HCT116 (cell line): Measurements from ENCODE around the gene MYZAP. TPM values are rescaled to one million over a fixed set of nuclear protein-coding genes. Genes with fewer than 3 reads are reported as not detected.

ENCODE experiments used
- ATAC-seq: fragments of 200-7000 bp; cut with Tn5 transposase; 2 replicates; pipeline ENCODE4 v1.9.1; 2020; ENCODE audit warnings: mild to moderate bottlenecking, moderate library complexity
- BruUV-seq: library from RNA; stranded (reverse); fragments of 400-500 nt; replicated peaks from 2 replicates; lab custom pipeline; 2021; lab: Mats Ljungman, UMichigan
- CTCF ChIA-PET: fragments of 300-600 bp; sonication (Branson Sonifier 250); formaldehyde crosslinking; loops from one replicate; lab custom pipeline; 2021; ENCODE audit warnings: antibody characterized with exemption; lab: Charles Lee
- POLR2A ChIA-PET: fragments of 300-600, 350-600 bp; sonication (Branson Sonifier 250); formaldehyde crosslinking; loops from one replicate; lab custom pipeline; 2021; ENCODE audit warnings: antibody characterized with exemption; lab: Charles Lee
- RAD21 ChIA-PET, 2 experiments: fragments of 300-600 bp; sonication (Branson Sonifier 250); formaldehyde crosslinking; loops; one replicate each; lab custom pipeline; 2023; ENCODE audit warnings: low total read pairs in 2 of 2; ENCODE audit not compliant: uncharacterized antibody in 2 of 2, unreplicated experiment in 2 of 2, low non-redundant PET in 1 of 2; lab: Charles Lee
- DNase-seq: peaks from one replicate; pipeline ENCODE4 v3.0.0-alpha.2; 2010; ENCODE audit warnings: low read depth, low spot score
- H2AFZ ChIP-seq: fragments of 200-600 bp; shearing (Covaris generic), sonication (generic); 2 replicates; pipeline ENCODE4 v1.6.1; 2017; ENCODE audit warnings: low read depth, mixed run types, mixed read lengths, antibody characterized with exemption, low read length; ENCODE audit not compliant: poor library complexity, severe bottlenecking
- H3K27ac ChIP-seq: 2 replicates; pipeline ENCODE4 v1.5.1; 2012; ENCODE audit warnings: low read depth, low read length
- H3K27me3 ChIP-seq: fragments of 200-600 bp; sonication (generic); 2 replicates; pipeline ENCODE4 v1.6.1; 2016; ENCODE audit warnings: mixed run types, low read length, mixed read lengths; ENCODE audit not compliant: insufficient read depth
- H3K36me3 ChIP-seq, 2 experiments: fragments of 200-500 bp in 1 of 2; fragments of 200-600 bp in 1 of 2; sonication (Bioruptor generic) in 1 of 2; sonication (generic) in 1 of 2; 2 replicates each; pipeline versions ENCODE4 v1.5.1 to v1.6.1; 2014 to 2016; ENCODE audit warnings: low read length in 2 of 2, inconsistent platforms in 1 of 2, mixed read lengths in 1 of 2, mixed run types in 1 of 2; ENCODE audit not compliant: insufficient read depth in 2 of 2, control insufficient read depth in 1 of 2
- H3K4me1 ChIP-seq, 2 experiments: fragments of 200-600 bp in 1 of 2; sonication (generic) in 1 of 2; 2 replicates each; pipeline versions ENCODE4 v1.5.1 to v1.6.1; 2012 to 2017; ENCODE audit warnings: low read length in 2 of 2, inconsistent platforms in 1 of 2, mild to moderate bottlenecking in 1 of 2, mixed read lengths in 1 of 2, mixed run types in 1 of 2, moderate library complexity in 1 of 2; ENCODE audit not compliant: insufficient read depth in 2 of 2, control insufficient read depth in 1 of 2
- H3K4me2 ChIP-seq: fragments of 200-600 bp; sonication (generic); 2 replicates; pipeline ENCODE4 v1.6.1; 2017; ENCODE audit warnings: mixed run types, low read length, mixed read lengths
- H3K4me3 ChIP-seq, 2 experiments: fragments of 200-600 bp in 1 of 2; sonication (generic) in 1 of 2; replicated peaks in 1 of 2; 2 replicates each; pipeline ENCODE4 v1.5.1; 2011 to 2016; ENCODE audit warnings: low read length in 2 of 2, control low read depth in 1 of 2, low read depth in 1 of 2, mild to moderate bottlenecking in 1 of 2, mixed read lengths in 1 of 2, mixed run types in 1 of 2
- H3K79me2 ChIP-seq: fragments of 200-600 bp; sonication (generic); 2 replicates; pipeline ENCODE4 v1.6.1; 2017; ENCODE audit warnings: mild to moderate bottlenecking, mixed run types, low read length, moderate library complexity, mixed read lengths; ENCODE audit not compliant: insufficient read depth
- H3K9ac ChIP-seq: fragments of 200-600 bp; sonication (generic); 2 replicates; pipeline ENCODE4 v1.6.1; 2016; ENCODE audit warnings: low read length, mixed read lengths
- H3K9me2 ChIP-seq: fragments of 200-600 bp; sonication (generic), shearing (Covaris generic); 2 replicates; pipeline ENCODE4 v1.6.1; 2017; ENCODE audit warnings: mixed run types, mild to moderate bottlenecking, moderate library complexity; ENCODE audit not compliant: insufficient read depth
- H3K9me3 ChIP-seq, 2 experiments: fragments of 200-500 bp in 1 of 2; fragments of 200-600 bp in 1 of 2; sonication (Bioruptor generic) in 1 of 2; sonication (generic) in 1 of 2; 2 replicates each; pipeline ENCODE4 v1.6.1; 2014 to 2017; ENCODE audit warnings: low read length in 2 of 2, mixed read lengths in 2 of 2, inconsistent platforms in 1 of 2, low read depth in 1 of 2, mild to moderate bottlenecking in 1 of 2, mixed run types in 1 of 2, moderate library complexity in 1 of 2; ENCODE audit not compliant: control insufficient read depth in 1 of 2, insufficient read depth in 1 of 2
- H4K20me1 ChIP-seq: fragments of 200-600 bp; sonication (generic), shearing (Covaris generic); 2 replicates; pipeline ENCODE4 v1.6.1; 2017; ENCODE audit warnings: mixed run types, mild to moderate bottlenecking, moderate library complexity; ENCODE audit not compliant: insufficient read depth
- CEBPB ChIP-seq: IDR thresholded peaks from 2 replicates; pipeline ENCODE4 v1.6.1; 2012; ENCODE audit warnings: low read depth
- SP1 ChIP-seq: IDR thresholded peaks from 2 replicates; pipeline ENCODE4 v1.6.1; 2012; ENCODE audit warnings: low read depth
- TCF7L2 ChIP-seq: IDR thresholded peaks from 2 replicates; pipeline ENCODE4 v1.7.0; 2011; ENCODE audit warnings: borderline replicate concordance, inconsistent platforms; ENCODE audit not compliant: insufficient read depth, insufficient read length; ENCODE audit errors: extremely low read depth
- intact Hi-C: fragments of 100-400 bp; cut with micrococcal nuclease; formaldehyde crosslinking; loops from 2 replicates; pipeline ENCODE4 v1.10.0; 2022
- total RNA-seq: library from RNA; stranded (reverse); gene quantifications from one replicate; pipeline ENCODE4 v1.2.1, GENCODE V29; 2021; ENCODE audit not compliant: unreplicated experiment
- TF ChIP-seq, protein P1 (sequence below): IDR thresholded peaks from 2 replicates; pipeline ENCODE4 v1.6.1; 2012; ENCODE audit warnings: low read depth

The MYZAP gene
- total RNA-seq, 1 experiment from 2014 or later, result 5.8 TPM

DNA sequence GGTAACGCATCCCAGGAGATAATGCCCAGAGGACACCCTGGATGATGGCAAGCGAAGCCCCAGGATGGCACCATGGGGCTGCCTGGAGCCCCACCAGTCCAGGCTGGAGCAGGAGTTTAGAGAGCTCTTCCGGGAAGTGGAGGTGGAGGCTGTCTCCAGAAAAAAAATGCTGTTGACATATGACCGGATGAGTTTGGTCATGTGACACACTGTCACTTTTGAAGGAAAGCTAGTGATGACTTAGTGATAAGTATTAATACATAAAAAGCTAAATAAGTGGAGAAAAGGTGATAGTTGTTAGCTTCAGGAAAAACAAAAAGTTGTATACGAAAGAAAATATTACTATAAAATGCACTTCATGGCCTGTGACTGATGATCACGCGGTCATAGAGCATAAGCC, 20.0 kb upstream of the MYZAP start:
- CTCF ChIA-PET, result interaction anchor here (2.1 kb wide), 1 partner anchor 499 kb away, joined by 6 read pairs; no protein-coding TSS in a partner anchor

More for the DNA sequence above, 20.0 kb upstream of the MYZAP start:
- intact Hi-C loops, result no loop called here
- TF ChIP-seq CEBPB (no peak), TCF7L2 (no peak), SP1 (no peak)
- TF ChIP-seq, protein P1, sequence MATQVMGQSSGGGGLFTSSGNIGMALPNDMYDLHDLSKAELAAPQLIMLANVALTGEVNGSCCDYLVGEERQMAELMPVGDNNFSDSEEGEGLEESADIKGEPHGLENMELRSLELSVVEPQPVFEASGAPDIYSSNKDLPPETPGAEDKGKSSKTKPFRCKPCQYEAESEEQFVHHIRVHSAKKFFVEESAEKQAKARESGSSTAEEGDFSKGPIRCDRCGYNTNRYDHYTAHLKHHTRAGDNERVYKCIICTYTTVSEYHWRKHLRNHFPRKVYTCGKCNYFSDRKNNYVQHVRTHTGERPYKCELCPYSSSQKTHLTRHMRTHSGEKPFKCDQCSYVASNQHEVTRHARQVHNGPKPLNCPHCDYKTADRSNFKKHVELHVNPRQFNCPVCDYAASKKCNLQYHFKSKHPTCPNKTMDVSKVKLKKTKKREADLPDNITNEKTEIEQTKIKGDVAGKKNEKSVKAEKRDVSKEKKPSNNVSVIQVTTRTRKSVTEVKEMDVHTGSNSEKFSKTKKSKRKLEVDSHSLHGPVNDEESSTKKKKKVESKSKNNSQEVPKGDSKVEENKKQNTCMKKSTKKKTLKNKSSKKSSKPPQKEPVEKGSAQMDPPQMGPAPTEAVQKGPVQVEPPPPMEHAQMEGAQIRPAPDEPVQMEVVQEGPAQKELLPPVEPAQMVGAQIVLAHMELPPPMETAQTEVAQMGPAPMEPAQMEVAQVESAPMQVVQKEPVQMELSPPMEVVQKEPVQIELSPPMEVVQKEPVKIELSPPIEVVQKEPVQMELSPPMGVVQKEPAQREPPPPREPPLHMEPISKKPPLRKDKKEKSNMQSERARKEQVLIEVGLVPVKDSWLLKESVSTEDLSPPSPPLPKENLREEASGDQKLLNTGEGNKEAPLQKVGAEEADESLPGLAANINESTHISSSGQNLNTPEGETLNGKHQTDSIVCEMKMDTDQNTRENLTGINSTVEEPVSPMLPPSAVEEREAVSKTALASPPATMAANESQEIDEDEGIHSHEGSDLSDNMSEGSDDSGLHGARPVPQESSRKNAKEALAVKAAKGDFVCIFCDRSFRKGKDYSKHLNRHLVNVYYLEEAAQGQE, result no peak
- TF ChIP-seq, all 23 proteins: peak for 0
- BruUV-seq, result no TSS peak
- no peak for ATAC-seq
- Histone ChIP-seq H3K27me3 (no peaks in the 10 kb centered on the region), H3K9me2 (no peaks in the 10 kb centered on the region), H2AFZ (peak overlapping the region; percentile 76), H3K36me3 (no peaks in the 10 kb centered on the region), H3K9ac (no peak overlapping the region), H3K4me3 (no peak overlapping the region), H3K79me2 (no peaks in the 10 kb centered on the region), H3K27ac (no peak overlapping the region), H3K4me1 (peaks cover 0 to 20% of the 10 kb centered on the region in 2 experiments; a peak in 2 of 4 replicates), H4K20me1 (no peaks in the 10 kb centered on the region), H3K4me2 (no peak overlapping the region), H3K9me3 (no peaks in the 10 kb centered on the region)
- POLR2A ChIA-PET, result interaction anchor here (1.3 kb wide), 1 partner anchor 135 kb away, joined by 4 read pairs; the partner anchor contains the start of gene POLR2M
- RAD21 ChIA-PET, result no interaction called here
- DNase-seq, result no peak
